GM21526 (cell line): ENCODE measurements around the gene ADGRV1.
A peak's percentile ranks its signal among the peaks of the same experiment; 100 is the strongest.
"Not testable (repeated sequence)": the region's sequence is repeated elsewhere in the genome, so short reads cannot be mapped to it uniquely, and the experiment has no call there.

Experiments
- ATAC-seq: cut with Tn5 transposase; IDR thresholded peaks from one replicate; pipeline ENCODE4 v1.9.1; 2021; ENCODE audit warnings: moderate library complexity; ENCODE audit not compliant: unreplicated experiment, low FRiP score

ADGRV1 gene

DNA sequence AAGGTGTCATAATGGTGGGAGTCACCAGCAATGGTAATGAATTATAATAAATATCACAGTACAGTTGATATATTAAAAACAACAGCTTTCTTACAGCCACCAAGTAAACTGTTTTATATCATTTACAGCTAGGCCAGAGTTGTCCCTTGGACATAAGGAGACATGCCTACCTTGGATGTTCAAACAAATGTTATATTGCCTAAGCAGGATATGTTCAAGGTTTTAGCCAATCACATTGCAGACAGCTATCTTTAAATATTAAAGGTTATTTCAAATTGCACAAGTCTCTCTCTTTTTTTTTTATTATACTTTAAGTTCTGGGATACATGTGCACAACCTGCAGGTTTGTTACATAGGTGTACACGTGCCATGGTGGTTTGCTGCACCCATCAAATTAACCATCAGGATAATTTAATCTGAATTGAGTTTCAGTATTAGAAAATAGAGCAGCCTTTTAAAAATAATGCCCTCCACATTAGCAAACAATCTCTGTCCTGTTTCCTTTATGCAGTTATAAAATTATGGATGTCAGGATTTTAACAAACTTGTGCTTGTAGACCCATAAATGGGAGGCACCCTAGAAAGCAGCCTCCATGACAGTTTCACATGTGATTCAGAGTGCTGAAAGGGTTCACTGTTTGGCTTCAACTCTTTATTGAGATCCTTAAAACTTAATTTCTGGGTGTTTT is 483.8 kb downstream of the ADGRV1 start:
- no peak for ATAC-seq

DNA sequence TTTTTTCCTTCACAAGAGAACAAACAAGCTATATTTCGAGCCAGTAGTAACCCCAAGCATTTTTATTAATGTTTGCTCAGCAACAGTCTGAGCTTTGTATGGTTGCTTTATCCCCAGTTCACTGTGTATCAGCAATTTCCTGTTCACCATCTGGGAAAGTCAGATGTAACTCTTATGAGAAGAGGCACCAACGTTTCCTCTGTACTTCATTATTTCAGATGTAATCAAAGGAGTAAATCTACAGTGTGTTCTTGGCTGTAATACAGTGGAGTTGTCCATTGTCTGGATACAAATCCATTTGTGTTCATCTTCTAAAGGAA is 484.3 kb downstream of the ADGRV1 start:
- no peak for ATAC-seq

DNA sequence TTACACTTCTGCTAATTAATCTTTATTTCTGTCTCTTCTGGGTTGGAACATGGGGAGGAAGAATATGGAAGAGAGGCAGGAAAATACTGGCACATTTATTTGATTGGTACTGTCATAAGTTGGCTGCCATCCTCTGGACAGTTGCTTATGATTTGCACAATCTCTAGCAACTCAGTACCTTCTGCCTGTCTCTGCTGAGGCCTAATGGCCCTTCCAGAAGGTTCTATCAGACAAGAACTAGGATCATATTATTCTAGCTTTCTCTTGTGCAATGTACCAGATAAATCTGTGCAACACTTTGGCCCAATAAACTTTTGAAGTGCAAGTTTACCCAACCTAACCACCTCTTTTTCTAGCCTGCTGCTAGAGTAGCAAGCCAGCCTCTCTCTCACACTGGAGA is 489.5 kb downstream of the ADGRV1 start:
- ATAC-seq, result no peak

DNA sequence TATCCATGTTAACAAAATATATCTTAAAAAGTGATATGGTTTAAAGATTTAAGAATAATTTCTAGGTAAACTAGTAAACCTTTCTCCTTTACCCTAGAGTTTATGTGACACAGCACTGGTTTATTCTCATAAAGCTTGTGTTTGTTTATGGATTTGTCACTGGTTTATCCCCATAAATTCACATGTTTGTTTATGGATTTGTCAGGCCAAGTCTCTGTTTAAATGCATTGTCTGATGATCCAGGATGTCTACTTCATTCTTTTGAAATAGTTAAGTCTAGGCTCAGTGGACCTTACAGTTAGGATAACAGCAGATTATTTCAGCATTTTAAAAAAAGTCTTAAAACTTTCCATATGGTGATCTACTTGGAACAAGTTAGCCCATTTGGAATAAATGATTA is 490.5 kb downstream of the ADGRV1 start:
- no peak for ATAC-seq

DNA sequence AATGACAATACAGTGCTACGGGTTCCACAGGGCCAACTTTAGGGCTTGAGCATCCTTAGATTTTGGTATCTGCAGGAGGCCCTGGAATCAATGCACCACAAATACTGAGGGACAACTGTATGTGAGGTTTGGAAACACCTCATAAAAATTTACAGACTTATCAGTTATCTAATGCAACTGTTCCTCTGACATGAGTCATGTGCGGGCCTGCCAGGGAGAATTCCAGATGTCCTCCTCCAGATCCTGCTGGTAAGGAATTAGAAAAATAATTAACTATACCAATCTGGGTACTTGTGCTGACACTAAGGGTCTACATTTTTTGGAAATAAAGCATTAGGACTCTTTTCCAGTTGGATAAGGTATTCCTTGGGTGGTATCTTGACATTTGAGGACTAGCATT is 491.2 kb downstream of the ADGRV1 start:
- ATAC-seq, result no peak

DNA sequence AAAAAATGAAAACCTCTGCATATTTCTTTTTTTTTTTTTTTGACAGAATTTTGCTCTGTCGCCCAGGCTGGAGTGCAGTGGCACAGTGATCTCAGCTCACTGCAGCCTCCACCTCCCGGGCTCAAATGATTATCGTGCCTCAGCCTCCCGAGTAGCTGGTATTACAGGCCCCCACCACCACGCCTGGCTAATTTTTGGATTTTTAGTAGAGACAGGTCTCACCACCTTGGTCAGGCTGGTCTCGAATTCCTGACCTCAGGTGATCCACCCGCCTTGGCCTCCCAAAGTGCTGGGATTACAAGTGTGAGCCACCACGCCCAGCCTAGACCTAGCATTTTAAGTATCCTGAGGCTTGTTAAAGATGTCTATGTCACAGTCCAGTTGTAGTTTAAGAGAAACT is 493.8 kb downstream of the ADGRV1 start:
- not testable (repeated sequence) for ATAC-seq

DNA sequence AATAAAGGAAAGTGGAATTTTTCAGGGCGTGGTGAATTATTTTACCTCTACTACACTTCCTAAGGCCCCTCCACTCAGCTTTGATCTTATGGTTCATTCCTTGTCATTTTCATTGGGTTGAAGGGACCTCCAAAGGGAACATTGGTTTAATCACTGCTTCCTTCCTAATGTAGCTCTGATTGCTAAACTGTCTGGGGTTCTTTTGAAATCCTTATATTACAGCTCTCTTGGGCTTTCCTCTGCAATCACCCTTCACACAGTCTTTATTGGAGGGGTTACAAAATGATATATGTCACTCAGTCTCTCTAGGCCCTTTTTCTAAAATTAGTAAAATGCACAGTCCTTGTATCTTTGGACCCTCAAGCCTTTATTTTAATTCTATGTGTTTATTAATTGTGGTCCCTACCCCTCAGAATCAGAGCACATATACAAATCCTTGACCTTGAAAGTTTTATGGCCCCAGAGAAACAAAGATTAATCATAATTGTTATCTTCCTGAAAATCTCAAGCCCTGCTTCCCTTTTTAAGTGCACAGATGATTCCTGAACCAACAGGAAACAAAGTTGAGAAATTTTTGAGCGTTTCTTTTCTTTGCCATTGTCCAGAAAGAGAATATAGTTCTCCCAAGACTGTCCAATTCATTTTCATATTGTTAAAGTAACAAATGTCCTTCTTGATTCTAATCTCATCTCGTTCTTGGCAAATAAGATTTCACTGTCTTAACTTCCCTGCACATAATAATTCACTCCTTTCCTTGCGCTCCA is 494.6 kb downstream of the ADGRV1 start:
- ATAC-seq, result no peak

DNA sequence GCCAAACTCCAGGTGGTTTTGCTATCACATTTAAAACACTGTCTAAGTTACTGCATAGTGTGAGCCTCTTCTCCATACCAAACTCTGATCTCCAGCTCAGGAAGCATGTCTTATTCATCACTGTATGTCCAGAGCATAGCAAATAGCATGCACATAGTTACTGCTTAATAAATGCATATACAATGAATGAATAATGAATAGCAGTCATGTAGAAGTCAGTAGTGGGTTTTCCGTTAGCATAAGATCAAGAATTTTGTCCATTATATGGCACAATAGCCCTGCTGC is 495.1 kb downstream of the ADGRV1 start:
- ATAC-seq, result no peak

DNA sequence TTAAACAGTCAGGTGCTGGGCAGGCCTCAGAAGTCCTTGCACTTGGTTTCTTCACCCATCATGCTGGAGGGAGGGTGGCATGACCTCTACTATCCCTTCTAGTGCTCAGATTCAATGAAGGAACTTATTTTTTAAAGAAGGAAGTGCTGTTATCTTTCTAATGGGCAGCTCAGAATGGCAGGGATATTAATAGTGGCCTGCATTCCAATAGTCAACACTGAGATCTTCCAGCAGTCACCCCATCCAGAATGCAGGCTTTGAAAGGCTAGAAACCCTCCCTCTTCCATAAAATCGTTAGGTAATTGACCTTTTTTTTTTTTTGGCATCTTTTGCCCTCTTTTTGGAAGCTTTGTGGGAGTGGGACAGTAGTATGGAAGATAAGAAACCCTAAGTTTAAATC is 499.6 kb downstream of the ADGRV1 start:
- ATAC-seq, result no peak

DNA sequence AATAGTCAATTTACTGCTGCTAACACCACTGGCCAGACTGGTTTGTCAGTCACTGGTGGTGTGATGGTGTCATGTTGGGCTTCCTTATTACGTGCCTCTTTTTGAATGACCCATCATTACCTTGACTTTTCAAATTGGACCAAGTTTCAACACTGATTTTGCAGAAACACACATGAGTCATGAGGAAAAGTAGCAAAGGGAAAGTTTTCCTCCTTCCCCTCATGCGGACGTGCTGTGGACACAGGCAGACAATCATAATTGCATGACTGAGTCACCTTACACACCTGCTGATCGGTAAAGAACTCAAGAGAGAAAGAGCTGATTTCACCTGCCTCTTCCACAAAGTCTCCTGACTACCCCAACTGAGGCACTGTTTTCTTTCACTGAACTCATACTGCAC is 500.0 kb downstream of the ADGRV1 start:
- no peak for ATAC-seq

DNA sequence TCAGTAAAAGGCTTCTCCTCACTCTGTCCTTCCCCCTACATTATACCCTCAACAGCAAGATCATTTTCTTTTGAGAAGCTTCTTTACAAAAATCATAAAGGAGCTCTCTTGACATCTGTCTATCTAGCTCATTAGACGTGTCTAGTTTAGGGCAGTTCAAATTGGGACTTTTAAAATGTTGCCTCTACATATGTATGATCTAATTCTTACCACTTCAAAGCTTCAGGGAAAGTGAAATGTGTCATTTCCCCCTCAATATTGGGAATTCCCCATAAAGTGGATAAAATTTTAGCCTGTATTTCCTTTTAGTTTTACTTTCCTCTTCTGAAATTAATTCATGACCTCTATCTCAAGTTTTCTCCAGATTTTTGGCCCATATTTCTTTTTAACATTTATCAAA is 500.8 kb downstream of the ADGRV1 start:
- ATAC-seq, result peak; percentile 64

DNA sequence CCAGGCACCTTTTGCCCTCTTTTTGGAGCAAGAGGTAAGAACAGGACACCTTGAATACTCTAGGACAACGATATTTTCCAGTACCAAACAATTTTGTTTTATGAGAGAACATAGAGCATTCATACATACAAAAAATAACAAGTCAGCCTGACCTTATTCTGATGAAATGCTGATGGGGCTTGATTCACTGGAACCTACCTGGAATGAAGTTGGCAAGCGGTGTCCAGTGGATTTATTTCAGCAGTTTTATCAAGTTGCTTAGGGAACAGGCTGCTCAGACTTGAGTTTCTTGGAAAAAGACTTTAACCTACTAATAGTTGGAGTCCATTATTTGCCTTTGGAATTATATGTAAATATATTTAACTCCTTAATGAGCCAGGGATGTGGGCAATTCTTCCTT is 502.5 kb downstream of the ADGRV1 start:
- no peak for ATAC-seq

DNA sequence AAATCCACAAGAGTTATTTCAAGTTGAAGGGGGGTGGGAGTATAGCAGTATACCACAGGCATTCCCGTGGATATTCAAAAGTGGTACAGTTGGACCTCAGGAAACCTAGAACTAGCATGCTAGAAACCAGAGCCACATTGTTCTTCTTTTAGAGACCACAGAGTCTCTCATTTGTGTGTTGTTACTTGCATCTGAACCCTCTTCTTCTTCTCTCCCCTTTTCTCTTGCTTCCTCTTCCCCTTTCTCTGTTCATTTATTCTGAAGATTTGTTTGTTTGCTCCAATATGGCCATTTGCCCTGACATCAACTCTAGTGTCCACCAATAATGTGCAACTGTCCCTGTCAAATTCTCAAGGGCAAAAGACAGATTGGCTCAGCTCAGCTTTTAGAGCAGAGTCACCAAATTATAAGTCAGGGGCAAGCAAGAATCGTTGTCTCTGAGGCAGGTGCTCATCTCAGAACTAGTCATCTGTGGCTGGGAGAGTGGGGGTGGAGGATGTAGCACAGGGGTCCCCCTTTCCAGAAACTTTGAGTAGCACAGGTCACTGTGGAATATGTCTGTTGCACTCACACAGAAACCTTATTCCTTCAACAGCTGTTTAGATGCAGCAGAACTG is 503.5 kb downstream of the ADGRV1 start:
- ATAC-seq, result no peak

DNA sequence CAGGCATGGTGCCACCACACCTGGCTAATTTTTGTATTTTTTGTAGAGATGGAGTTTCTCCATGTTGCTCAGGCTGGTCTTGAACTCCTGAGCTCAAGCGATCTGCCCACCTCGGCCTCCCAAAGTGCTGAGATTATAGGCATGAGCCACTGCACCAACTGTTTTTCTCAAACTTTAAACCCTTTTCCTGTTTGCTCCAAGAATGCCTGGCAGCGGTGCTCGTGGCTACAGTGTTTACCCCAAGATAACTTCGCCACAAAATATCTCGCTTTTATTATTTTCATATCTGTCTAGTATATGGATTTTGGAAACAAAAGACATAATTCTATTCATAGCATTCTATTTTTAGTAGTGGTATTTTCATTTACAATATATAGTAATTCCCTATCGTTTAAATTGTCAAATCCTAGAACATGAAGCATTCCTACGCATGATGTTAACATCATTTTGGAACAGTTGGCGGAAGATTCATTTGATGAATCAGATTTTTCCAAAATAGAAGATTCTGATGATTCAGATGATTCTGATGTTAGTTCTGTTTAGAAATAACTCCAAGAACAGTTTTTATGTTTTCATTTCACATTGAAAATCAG is 504.6 kb downstream of the ADGRV1 start:
- ATAC-seq, result not testable (repeated sequence)

DNA sequence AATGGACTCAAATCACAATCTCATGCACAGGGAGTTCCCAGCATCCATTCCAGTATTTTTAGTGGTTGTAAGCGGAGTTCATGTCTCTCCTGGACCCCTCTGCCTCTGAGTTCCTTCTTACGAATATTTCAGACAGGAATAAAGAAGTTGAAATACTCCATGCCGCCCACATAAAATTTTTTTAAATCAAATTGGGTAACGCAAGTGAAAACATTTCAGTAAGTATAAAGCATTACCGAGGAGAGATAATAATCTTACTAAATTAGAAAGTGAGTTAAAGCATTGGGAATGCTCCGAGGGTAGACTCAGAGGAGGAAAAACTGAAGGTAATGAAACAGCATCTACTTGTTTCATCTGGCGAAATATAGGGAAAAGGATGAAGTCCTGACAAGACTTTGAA is 506.9 kb downstream of the ADGRV1 start:
- no peak for ATAC-seq

DNA sequence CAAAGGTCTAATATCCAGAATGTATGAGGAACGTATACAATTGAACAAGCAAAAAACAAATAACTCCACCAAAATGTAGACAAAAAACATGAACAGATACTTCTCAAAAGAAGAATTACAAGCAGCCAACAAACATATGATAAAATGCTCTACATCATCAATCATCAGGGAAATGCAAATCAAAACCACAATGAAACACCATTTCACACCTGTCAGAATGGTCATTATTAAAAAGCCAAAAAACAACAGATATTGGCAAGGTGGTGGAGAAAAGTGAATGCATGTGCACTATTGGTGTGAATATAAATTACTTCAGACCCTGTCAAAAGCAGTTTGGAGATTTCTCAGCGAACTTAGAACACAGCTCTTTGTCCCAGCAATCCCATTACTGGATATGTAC is 510.8 kb downstream of the ADGRV1 start:
- ATAC-seq, result no peak

DNA sequence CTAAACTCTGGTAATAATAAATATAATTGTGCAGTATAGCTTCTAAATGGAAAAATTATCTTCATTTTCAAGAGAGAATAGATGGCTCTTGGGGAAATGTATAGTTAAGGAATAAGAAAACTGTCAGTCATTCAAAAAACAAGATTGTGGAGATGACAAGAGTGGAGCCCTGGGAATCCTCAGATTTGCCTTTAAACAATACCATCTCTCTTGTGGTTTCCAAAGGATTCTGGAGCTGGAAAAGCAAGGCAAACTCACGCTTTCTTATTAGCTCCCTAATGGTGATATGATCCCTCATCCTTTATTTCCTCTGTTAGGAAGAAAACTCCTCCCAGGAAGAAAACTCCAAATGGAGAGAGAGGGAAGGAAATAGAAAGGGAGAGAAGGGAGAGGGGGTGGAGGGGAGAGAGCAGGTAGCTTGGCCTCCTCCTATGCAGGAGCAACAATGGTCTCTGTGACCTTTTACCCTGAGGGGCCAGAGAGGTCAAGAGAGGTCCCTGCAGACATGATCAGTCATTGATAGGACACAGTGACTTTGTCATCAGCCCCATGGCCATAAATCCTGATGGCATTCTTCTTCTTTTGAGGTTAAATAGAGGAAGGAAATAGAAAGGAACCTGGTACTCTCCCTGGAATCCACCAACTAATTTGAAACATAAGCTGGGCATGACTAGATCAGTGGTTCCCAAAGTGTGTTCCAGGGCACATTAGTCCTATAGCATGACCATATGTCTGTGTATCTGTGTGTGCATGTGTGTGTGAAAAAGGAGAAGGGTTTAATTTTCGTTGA is 512.4 kb downstream of the ADGRV1 start:
- ATAC-seq, result no peak

DNA sequence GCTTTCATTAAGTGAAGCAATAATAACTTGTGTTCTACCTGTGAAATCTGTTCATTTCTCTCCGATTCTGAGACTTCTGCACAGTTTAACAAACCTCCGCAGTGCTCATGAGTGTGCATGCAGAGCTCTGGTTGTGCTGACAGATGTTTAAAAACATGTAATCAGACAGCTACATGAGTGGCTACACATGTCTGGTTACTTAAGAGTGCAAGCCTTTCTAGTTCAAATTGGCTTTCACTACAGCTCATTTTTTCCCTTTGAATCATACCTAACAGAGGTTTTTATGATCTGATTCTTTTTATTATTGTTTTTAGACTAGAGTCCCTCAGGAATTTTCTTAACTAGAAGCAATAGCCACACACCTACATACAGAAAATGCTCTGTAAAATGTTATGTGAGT is 514.3 kb downstream of the ADGRV1 start:
- no peak for ATAC-seq

DNA sequence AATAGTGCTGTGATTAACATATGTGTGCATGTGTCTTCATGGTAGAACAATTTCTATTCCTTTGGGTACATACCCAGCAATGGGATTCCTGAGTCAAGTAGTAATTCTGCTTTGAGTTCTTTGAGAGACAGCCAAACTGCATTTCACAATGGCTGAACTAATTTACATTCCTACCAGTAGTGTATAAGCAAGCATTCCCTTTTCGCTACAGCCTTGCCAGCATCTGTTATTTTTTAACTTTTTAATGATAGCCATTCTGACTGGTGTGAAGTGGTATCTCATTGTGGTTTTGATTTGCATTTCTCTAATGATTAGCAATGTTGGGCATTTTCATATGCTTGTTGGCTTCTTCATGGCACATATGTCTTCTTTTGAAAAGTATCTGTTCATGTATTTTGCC is 516.0 kb downstream of the ADGRV1 start:
- no peak for ATAC-seq

DNA sequence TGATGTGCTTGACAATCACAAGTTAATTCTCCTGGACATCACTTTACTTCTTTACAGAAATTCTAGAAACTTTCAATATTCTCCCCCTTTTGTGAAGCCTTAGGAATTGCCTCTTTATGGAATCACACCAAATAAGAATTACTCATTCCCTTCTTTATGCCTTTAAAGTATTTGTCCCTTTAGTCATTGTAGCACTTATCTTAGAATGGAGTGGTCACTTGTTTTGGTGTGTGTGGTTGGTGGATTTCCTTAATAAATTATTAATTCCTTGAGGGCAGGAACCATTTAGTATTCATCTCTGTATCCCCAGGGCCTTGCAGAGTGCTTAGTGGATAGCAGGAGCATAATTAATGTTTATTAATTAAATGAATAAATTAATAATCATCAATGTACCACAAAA is 517.5 kb downstream of the ADGRV1 start:
- ATAC-seq, result no peak

DNA sequence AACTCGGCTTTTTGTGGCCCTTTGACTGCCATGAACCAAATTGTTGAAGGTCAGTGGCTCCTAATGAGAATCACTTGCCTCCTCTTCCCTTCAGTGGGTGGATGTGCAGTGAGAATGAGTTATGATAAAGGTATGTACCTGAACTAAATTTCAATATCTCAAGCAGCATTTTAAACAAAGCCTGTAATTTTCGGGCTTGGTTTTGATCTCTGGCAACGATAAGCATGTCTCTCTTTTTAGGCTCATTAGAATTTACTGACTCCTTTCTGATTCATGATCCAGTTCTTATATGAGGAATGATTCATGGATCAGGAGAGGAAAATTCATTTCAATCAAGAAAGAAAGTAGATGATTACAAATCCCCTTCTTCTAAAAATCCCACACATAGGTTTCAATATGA is 519.0 kb downstream of the ADGRV1 start:
- ATAC-seq, result no peak
